Lower leg skin (tissue), 3 donors: ENCODE data around the gene MROH2A.

Experiments used
- CTCF ChIP-seq, 3 donors: fragments of 450-650 bp; IDR thresholded peaks; one replicate each; pipeline ENCODE4 v1.5.1; 2016; ENCODE audit warnings: antibody characterized with exemption in 3 of 3, mild to moderate bottlenecking in 3 of 3, moderate library complexity in 2 of 3
- POLR2A ChIP-seq, 2 donors: fragments of 450-650 bp; IDR thresholded peaks; one replicate each; pipeline ENCODE4 v1.6.1; 2016 to 2017; ENCODE audit warnings: antibody characterized with exemption in 2 of 2, mild to moderate bottlenecking in 1 of 2, moderate library complexity in 1 of 2

- TF ChIP-seq CTCF (IDR thresholded peaks at IDR 0.05) (no peak), POLR2A (IDR thresholded peaks at IDR 0.05) (no peak)
Observed at GRCh38 chr2:233866479-233866878, 88.3 kb downstream of the MROH2A start.
